ENCODE data around the gene BEAN1. TPM values are rescaled to one million over a fixed set of nuclear protein-coding genes. Genes with fewer than 3 reads are reported as not detected.
A peak's percentile ranks its signal among the peaks of the same experiment; 100 is the strongest.

BEAN1 gene, protein sequence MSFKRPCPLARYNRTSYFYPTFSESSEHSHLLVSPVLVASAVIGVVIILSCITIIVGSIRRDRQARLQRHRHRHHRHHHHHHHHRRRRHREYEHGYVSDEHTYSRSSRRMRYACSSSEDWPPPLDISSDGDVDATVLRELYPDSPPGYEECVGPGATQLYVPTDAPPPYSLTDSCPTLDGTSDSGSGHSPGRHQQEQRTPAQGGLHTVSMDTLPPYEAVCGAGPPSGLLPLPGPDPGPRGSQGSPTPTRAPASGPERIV
- polyA plus RNA-seq (0.16 and 0.58 TPM in 2 replicates), polyA minus RNA-seq (1.2 and 1.9 TPM in 2 replicates)

DNA sequence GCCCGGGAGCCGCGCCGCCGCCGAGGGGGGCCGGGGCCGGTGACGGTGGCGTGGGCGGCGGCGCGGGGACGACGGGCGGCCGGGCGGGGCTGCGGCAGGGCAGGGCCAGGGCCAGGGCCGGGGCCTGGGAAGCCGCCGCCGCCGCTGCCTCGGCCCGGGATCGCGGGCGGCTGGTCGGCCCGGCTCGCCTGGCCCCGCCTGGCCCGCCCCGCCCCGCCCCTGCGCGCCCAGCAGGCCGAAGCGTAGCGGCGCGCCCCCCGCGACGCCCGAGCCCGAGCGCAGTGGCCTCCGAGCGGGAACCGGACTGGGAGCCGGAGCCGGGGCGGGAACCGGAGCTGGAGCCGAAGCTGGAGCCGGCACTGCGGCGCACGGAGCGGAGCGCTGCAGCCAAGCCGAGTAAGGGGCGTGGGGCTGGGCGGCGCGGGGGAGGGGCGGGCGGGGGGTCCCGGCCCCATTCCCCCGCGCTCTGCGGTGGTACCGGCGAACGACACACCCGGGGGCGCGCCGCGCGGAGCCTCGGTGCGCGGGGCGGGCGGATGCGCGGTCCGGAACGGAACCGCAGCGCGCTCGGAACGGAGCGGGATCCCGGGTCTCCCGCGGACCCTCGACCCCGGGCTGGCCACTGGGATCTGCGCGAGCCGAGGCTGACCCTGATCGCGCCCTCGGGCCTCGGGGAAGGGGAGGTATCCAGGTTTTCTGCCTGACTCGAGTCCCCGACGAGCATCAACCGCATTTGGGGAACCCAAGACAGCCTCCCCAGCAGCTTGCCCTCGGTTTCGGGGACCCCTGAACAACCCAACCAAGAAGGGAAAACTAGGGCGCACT is at the start of gene BEAN1:
Gene BEAN1 (plus strand): TSS at position 260 of the 825 bp plus-strand sequence. CDS start 10,382 bp downstream, outside the sequence.
- Histone ChIP-seq H3K27me3 (ENCODE audit: insufficient read depth, low read depth, low read length) (peaks cover 55% of the 10 kb centered on the region), H3K9ac (ENCODE audit: low read length) (peak within 1 kb of the TSS; percentile 42), H2AFZ (ENCODE audit: low read depth, low read length) (peak within 1 kb of the TSS; percentile 4), H3K27ac (ENCODE audit: low read length) (no peak within 1 kb of the TSS), H3K79me2 (replicated peaks; ENCODE audit: insufficient read depth, low read length) (no peaks in the 10 kb centered on the region), H3K9me3 (ENCODE audit: low read length) (peaks cover 5% of the 10 kb centered on the region), H3K4me3 (ENCODE audit: low read length) (peak within 1 kb of the TSS; percentile 66), H3K9me2 (ENCODE audit: insufficient read depth, low read length) (no peaks in the 10 kb centered on the region), H3K36me3 (ENCODE audit: insufficient read depth, low read length) (no peaks in the 10 kb centered on the region), H3F3A (ENCODE audit: insufficient read depth, low read length, poor library complexity, severe bottlenecking) (no peaks in the 10 kb centered on the region), H4K20me1 (ENCODE audit: insufficient read depth) (no peaks in the 10 kb centered on the region), H3K4me2 (ENCODE audit: low read length) (no peak within 1 kb of the TSS)
- TF ChIP-seq, protein P1, sequence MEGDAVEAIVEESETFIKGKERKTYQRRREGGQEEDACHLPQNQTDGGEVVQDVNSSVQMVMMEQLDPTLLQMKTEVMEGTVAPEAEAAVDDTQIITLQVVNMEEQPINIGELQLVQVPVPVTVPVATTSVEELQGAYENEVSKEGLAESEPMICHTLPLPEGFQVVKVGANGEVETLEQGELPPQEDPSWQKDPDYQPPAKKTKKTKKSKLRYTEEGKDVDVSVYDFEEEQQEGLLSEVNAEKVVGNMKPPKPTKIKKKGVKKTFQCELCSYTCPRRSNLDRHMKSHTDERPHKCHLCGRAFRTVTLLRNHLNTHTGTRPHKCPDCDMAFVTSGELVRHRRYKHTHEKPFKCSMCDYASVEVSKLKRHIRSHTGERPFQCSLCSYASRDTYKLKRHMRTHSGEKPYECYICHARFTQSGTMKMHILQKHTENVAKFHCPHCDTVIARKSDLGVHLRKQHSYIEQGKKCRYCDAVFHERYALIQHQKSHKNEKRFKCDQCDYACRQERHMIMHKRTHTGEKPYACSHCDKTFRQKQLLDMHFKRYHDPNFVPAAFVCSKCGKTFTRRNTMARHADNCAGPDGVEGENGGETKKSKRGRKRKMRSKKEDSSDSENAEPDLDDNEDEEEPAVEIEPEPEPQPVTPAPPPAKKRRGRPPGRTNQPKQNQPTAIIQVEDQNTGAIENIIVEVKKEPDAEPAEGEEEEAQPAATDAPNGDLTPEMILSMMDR (IDR thresholded peaks at IDR 0.05; ENCODE audit: poor library complexity, severe bottlenecking), result no peak

DNA sequence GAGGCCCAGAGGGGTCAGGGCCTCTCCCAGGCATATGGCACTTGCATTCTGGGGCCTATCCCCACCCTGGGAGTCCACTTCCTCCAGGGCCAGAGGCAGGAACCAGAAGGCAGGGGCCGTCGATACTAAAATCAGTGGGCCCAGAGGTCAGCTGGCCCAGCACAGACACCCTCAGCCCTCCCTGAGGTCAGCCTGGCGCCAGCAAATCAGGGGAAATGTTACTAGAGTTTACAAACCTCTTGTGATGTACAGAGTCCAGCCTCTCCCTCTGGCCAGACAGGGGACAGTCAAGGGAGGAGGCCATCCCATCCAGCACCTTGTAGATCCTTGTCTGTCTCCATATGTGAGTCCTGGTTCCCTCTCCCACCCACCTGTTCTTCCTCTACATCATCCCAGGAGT is 49.8 kb upstream of the BEAN1 start:
- no peaks in the 10 kb centered on the region for H3K79me2 ChIP-seq (replicated peaks; ENCODE audit: insufficient read depth, low read length)
- H3K9ac ChIP-seq (ENCODE audit: low read length), result no peak overlapping the region
- H3K4me2 ChIP-seq (ENCODE audit: low read length), result no peak overlapping the region
- H3K9me2 ChIP-seq (ENCODE audit: insufficient read depth, low read length), result no peaks in the 10 kb centered on the region
- H3K4me3 ChIP-seq (ENCODE audit: low read length), result no peak overlapping the region
- no peaks in the 10 kb centered on the region for H3K36me3 ChIP-seq (ENCODE audit: insufficient read depth, low read length)
- no peaks in the 10 kb centered on the region for H3K27me3 ChIP-seq (ENCODE audit: insufficient read depth, low read depth, low read length)
- H4K20me1 ChIP-seq (ENCODE audit: insufficient read depth), result no peaks in the 10 kb centered on the region
- H3K27ac ChIP-seq (ENCODE audit: low read length), result no peak overlapping the region
- TF ChIP-seq TAF1 (IDR thresholded peaks at IDR 0.05; ENCODE audit: low read depth) (no peak), RAD21 (conservative IDR thresholded peaks at IDR 0.05) (no peak), EZH2 (IDR thresholded peaks at IDR 0.05; ENCODE audit: borderline replicate concordance, insufficient read depth, low read length, poor library complexity, severe bottlenecking) (no peak), POLR2AphosphoS5 (IDR thresholded peaks at IDR 0.05) (no peak), MXI1 (conservative IDR thresholded peaks at IDR 0.05; ENCODE audit: poor library complexity, severe bottlenecking) (no peak), EP300 (conservative IDR thresholded peaks at IDR 0.05; ENCODE audit: poor library complexity, severe bottlenecking) (no peak), SMC3 (conservative IDR thresholded peaks at IDR 0.05; ENCODE audit: poor library complexity) (no peak)
- TF ChIP-seq, protein P2, sequence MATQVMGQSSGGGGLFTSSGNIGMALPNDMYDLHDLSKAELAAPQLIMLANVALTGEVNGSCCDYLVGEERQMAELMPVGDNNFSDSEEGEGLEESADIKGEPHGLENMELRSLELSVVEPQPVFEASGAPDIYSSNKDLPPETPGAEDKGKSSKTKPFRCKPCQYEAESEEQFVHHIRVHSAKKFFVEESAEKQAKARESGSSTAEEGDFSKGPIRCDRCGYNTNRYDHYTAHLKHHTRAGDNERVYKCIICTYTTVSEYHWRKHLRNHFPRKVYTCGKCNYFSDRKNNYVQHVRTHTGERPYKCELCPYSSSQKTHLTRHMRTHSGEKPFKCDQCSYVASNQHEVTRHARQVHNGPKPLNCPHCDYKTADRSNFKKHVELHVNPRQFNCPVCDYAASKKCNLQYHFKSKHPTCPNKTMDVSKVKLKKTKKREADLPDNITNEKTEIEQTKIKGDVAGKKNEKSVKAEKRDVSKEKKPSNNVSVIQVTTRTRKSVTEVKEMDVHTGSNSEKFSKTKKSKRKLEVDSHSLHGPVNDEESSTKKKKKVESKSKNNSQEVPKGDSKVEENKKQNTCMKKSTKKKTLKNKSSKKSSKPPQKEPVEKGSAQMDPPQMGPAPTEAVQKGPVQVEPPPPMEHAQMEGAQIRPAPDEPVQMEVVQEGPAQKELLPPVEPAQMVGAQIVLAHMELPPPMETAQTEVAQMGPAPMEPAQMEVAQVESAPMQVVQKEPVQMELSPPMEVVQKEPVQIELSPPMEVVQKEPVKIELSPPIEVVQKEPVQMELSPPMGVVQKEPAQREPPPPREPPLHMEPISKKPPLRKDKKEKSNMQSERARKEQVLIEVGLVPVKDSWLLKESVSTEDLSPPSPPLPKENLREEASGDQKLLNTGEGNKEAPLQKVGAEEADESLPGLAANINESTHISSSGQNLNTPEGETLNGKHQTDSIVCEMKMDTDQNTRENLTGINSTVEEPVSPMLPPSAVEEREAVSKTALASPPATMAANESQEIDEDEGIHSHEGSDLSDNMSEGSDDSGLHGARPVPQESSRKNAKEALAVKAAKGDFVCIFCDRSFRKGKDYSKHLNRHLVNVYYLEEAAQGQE (IDR thresholded peaks at IDR 0.05; ENCODE audit: borderline replicate concordance), result no peak
- TF ChIP-seq, protein P1 (IDR thresholded peaks at IDR 0.05; ENCODE audit: poor library complexity, severe bottlenecking), result no peak
- H2AFZ ChIP-seq (ENCODE audit: low read depth, low read length), result no peak overlapping the region
- H3F3A ChIP-seq (ENCODE audit: insufficient read depth, low read length, poor library complexity, severe bottlenecking), result no peaks in the 10 kb centered on the region
- no peaks in the 10 kb centered on the region for H3K9me3 ChIP-seq (ENCODE audit: low read length)
